H1 (cell line): ENCODE data around the gene THOC5. TPM values are rescaled to one million over a fixed set of nuclear protein-coding genes. Genes with fewer than 3 reads are reported as not detected.

Experiments
- CTCF ChIA-PET: fragments of 300-600 bp; sonication (Branson Sonifier 250); formaldehyde crosslinking; loops from one replicate; lab custom pipeline; 2021; ENCODE audit not compliant: partially characterized antibody; lab: Charles Lee
- POLR2A ChIA-PET: fragments of 300-600 bp; sonication (Branson Sonifier 250); formaldehyde crosslinking; loops from one replicate; lab custom pipeline; 2021; ENCODE audit warnings: inconsistent platforms; ENCODE audit not compliant: partially characterized antibody; lab: Charles Lee
- DNase-seq, 2 experiments: peaks; one replicate each; pipeline versions ENCODE4 v3.0.0 to v3.0.0-alpha.2; 2010 to 2022; ENCODE audit warnings: low spot score in 2 of 2, low read depth in 1 of 2, mixed read lengths in 1 of 2
- FAIRE-seq: peaks from 2 replicates; lab custom pipeline; 2011; peaks lifted over from hg19 to GRCh38; lab: Jason Lieb, UNC
- H2AFZ ChIP-seq: 2 replicates; pipeline ENCODE4 v1.8.1; 2012; ENCODE audit warnings: low read length, inconsistent platforms
- H2AK5ac ChIP-seq: 2 replicates; pipeline ENCODE4 v1.6.1; 2013; ENCODE audit warnings: low read depth, low read length
- H2BK120ac ChIP-seq: replicated peaks from 2 replicates; pipeline ENCODE3; 2013; ENCODE audit warnings: low read depth, low read length, inconsistent platforms
- H2BK12ac ChIP-seq: 2 replicates; pipeline ENCODE4 v1.6.1; 2013; ENCODE audit warnings: low read depth, low read length
- H2BK15ac ChIP-seq: 2 replicates; pipeline ENCODE4 v1.6.1; 2013; ENCODE audit warnings: low read length
- H2BK20ac ChIP-seq: 2 replicates; pipeline ENCODE4 v1.6.1; 2013; ENCODE audit warnings: low read length
- H2BK5ac ChIP-seq: 2 replicates; pipeline ENCODE4 v1.6.1; 2013; ENCODE audit warnings: low read depth, low read length
- H3K14ac ChIP-seq: 2 replicates; pipeline ENCODE4 v1.6.1; 2013; ENCODE audit warnings: inconsistent platforms; ENCODE audit not compliant: insufficient read length
- H3K18ac ChIP-seq: 2 replicates; pipeline ENCODE4 v1.6.1; 2013; ENCODE audit warnings: low read length; ENCODE audit errors: extremely low read depth
- H3K23ac ChIP-seq: 2 replicates; pipeline ENCODE4 v1.6.1; 2013; ENCODE audit warnings: inconsistent platforms; ENCODE audit not compliant: insufficient read length
- H3K23me2 ChIP-seq: 2 replicates; pipeline ENCODE4 v1.6.1; 2013; ENCODE audit warnings: low read depth, low read length
- H3K27ac ChIP-seq: 2 replicates; pipeline ENCODE4 v1.6.1; 2011; ENCODE audit warnings: low read depth, low read length, inconsistent platforms
- H3K27me3 ChIP-seq, 4 experiments: replicated peaks in 1 of 4; 1 replicate in 1 of 4; 2 replicates in 3 of 4; pipeline versions ENCODE4 v1.6.1 to v1.8.1; 2011 to 2013; ENCODE audit warnings: low read length in 3 of 4, mild to moderate bottlenecking in 3 of 4, inconsistent platforms in 2 of 4, mixed read lengths in 2 of 4, moderate library complexity in 1 of 4; ENCODE audit not compliant: control insufficient read depth in 3 of 4, insufficient read depth in 3 of 4; ENCODE audit errors: extremely low read depth in 1 of 4
- H3K36me3 ChIP-seq, 4 experiments: 2 replicates each; pipeline versions ENCODE4 v1.6.1 to v1.8.1; 2011 to 2013; ENCODE audit warnings: mild to moderate bottlenecking in 4 of 4, low read length in 3 of 4, moderate library complexity in 2 of 4, control low read depth in 1 of 4, inconsistent platforms in 1 of 4; ENCODE audit not compliant: insufficient read depth in 4 of 4, control insufficient read depth in 2 of 4
- H3K4ac ChIP-seq: replicated peaks from 2 replicates; pipeline ENCODE3; 2013; ENCODE audit warnings: low read length, low read depth, mixed read lengths, inconsistent platforms; ENCODE audit not compliant: insufficient read length
- H3K4me1 ChIP-seq, 4 experiments: replicated peaks in 1 of 4; 1 replicate in 1 of 4; 2 replicates in 3 of 4; pipeline versions ENCODE4 v1.6.1 to v1.8.1; 2011 to 2013; ENCODE audit warnings: low read length in 3 of 4, inconsistent platforms in 2 of 4, mixed read lengths in 1 of 4; ENCODE audit not compliant: insufficient read depth in 4 of 4, control insufficient read depth in 3 of 4
- H3K4me2 ChIP-seq, 2 experiments: 2 replicates each; pipeline versions ENCODE4 v1.6.1 to v1.8.1; 2011 to 2013; ENCODE audit warnings: low read depth in 2 of 2, low read length in 2 of 2, control low read depth in 1 of 2, inconsistent platforms in 1 of 2, mild to moderate bottlenecking in 1 of 2; ENCODE audit not compliant: insufficient read depth in 1 of 2
- H3K4me3 ChIP-seq, 4 experiments: fragments of 200-600, 300-600 bp in 1 of 4; sonication (generic), shearing (Covaris generic), sonication (Bioruptor Twin) in 1 of 4; 2 replicates each; pipeline versions ENCODE4 v1.5.1 to v1.8.1; 2011 to 2016; ENCODE audit warnings: low read length in 4 of 4, low read depth in 3 of 4, control low read depth in 2 of 4, inconsistent platforms in 2 of 4, mild to moderate bottlenecking in 2 of 4, mixed read lengths in 1 of 4, moderate library complexity in 1 of 4; ENCODE audit not compliant: insufficient read depth in 2 of 4; ENCODE audit errors: extremely low read depth in 1 of 4
- H3K56ac ChIP-seq: replicated peaks from 2 replicates; pipeline ENCODE3; 2013; ENCODE audit warnings: low read depth, mild to moderate bottlenecking, mixed read lengths, low read length, inconsistent platforms; ENCODE audit not compliant: insufficient read length
- H3K79me1 ChIP-seq: 2 replicates; pipeline ENCODE4 v1.6.1; 2013; ENCODE audit warnings: low read depth, low read length, control low read depth
- H3K79me2 ChIP-seq, 2 experiments: 2 replicates each; pipeline versions ENCODE4 v1.6.1 to v1.8.1; 2012 to 2013; ENCODE audit warnings: low read length in 2 of 2, mild to moderate bottlenecking in 2 of 2, inconsistent platforms in 1 of 2; ENCODE audit not compliant: insufficient read depth in 2 of 2, control insufficient read depth in 1 of 2
- H3K9ac ChIP-seq, 4 experiments: replicated peaks in 1 of 4; 1 replicate in 1 of 4; 2 replicates in 3 of 4; pipeline versions ENCODE4 v1.6.1 to v1.8.1; 2011 to 2013; ENCODE audit warnings: low read depth in 3 of 4, low read length in 3 of 4, control low read depth in 2 of 4, mild to moderate bottlenecking in 2 of 4, moderate library complexity in 2 of 4, inconsistent platforms in 1 of 4; ENCODE audit errors: extremely low read depth in 1 of 4
- H3K9me3 ChIP-seq, 2 experiments: 2 replicates each; pipeline versions ENCODE4 v1.6.1 to v1.8.1; 2012 to 2013; ENCODE audit warnings: mild to moderate bottlenecking in 2 of 2, moderate library complexity in 2 of 2, control low read depth in 1 of 2, inconsistent platforms in 1 of 2, low read depth in 1 of 2, low read length in 1 of 2, mixed read lengths in 1 of 2; ENCODE audit not compliant: insufficient read depth in 2 of 2
- H4K20me1 ChIP-seq, 2 experiments: replicated peaks in 1 of 2; 2 replicates each; pipeline versions ENCODE3 to v1.8.1; 2011 to 2013; ENCODE audit warnings: inconsistent platforms in 2 of 2, low read length in 2 of 2, mild to moderate bottlenecking in 1 of 2; ENCODE audit not compliant: insufficient read depth in 2 of 2, control insufficient read depth in 1 of 2
- H4K5ac ChIP-seq: 2 replicates; pipeline ENCODE4 v1.6.1; 2013; ENCODE audit warnings: low read length, low read depth, mixed read lengths, inconsistent platforms; ENCODE audit not compliant: insufficient read length
- H4K8ac ChIP-seq: 2 replicates; pipeline ENCODE4 v1.8.0; 2013; ENCODE audit warnings: mild to moderate bottlenecking, moderate library complexity, low read length, inconsistent platforms; ENCODE audit not compliant: insufficient read depth; ENCODE audit errors: extremely low read depth
- H4K91ac ChIP-seq: replicated peaks from 2 replicates; pipeline ENCODE3; 2013; ENCODE audit warnings: low read length, mixed read lengths, inconsistent platforms; ENCODE audit not compliant: insufficient read length
- CREB1 ChIP-seq: IDR thresholded peaks from 2 replicates; pipeline ENCODE4 v1.6.1; 2012; ENCODE audit warnings: inconsistent platforms
- RAD21 ChIP-seq, 2 experiments: IDR thresholded peaks in 1 of 2; conservative IDR thresholded peaks in 1 of 2; 2 replicates each; pipeline ENCODE4 v1.6.1; 2011; ENCODE audit warnings: low read depth in 2 of 2, low read length in 2 of 2, improper control_type of control experiment in 1 of 2, inconsistent platforms in 1 of 2, mild to moderate bottlenecking in 1 of 2, moderate library complexity in 1 of 2
- whole genome bisulfite sequencing, 2 experiments: shearing (Covaris generic) in 1 of 2; methylation state at CpG; one replicate each; pipeline versions ENCODE4 v1.1.6 to v1.1.7; 2013 to 2015; ENCODE audit warnings: low lambda C conversion rate in 2 of 2, mixed read lengths in 2 of 2, inconsistent platforms in 1 of 2, low coverage in 1 of 2, missing lambda C conversion rate in 1 of 2; ENCODE audit not compliant: insufficient replicate concordance in 2 of 2, insufficient coverage in 1 of 2, insufficient read length in 1 of 2; ENCODE audit errors: extremely low coverage in 1 of 2, missing lambda C conversion rate in 1 of 2; 5-methylcytosine and 5-hydroxymethylcytosine counted together
- polyA plus RNA-seq, 7 experiments: library from polyadenylated mRNA; depleted of rRNA in 3 of 7; stranded (reverse) in 5 of 7; unstranded in 2 of 7; fragments of >200 nt in 5 of 7; fragments of 200-250 nt in 2 of 7; gene quantifications; 1 replicate in 5 of 7; 2 replicates in 1 of 7; 4 replicates in 1 of 7; pipeline versions ENCODE4 v1.2.1 to v1.2.3, GENCODE V29; 2011 to 2013; ENCODE audit warnings: missing spikeins in 2 of 7, mixed read lengths in 2 of 7
- total RNA-seq: library from RNA; stranded (reverse); fragmentation: NEBNext Ultra II Directional; extraction: Animal tissue kit (Norgen Biotek cat#: 25700); gene quantifications from 2 replicates; pipeline ENCODE4 v1.2.1, GENCODE V29; 2021

The THOC5 gene
- total and polyA plus RNA-seq, 2 of the 8 experiments (the other 6 are each of a cell fraction or from before 2014, with no cell fraction given) = 27.7 to 65.7 TPM

DNA sequence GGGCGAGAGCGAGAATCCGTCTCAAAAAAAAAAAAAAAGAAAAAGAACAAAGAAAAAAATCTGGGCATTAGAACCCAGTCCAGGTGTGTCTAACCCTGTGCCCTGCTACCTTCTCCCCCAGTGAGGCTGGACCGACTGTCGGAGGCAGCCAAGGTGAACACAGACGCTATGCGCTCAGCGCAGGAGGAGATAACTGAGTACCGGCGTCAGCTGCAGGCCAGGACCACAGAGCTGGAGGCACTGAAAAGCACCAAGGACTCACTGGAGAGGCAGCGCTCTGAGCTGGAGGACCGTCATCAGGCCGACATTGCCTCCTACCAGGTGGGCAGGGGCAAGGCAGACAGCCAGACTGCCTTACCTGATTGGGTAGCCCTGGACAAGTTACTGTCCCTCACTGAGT is 70.3 kb downstream of the THOC5 start:
- no peaks in the 10 kb centered on the region for H3K79me2 ChIP-seq
- no peak overlapping the region for H3K18ac ChIP-seq
- no peak overlapping the region for H2BK15ac ChIP-seq
- peaks cover 7 to 21% (median 16%) of the 10 kb centered on the region in 4 experiments for H3K4me1 ChIP-seq
- no peak overlapping the region for H3K27ac ChIP-seq
- H3K4me3 ChIP-seq = no peak overlapping the region
- CTCF ChIA-PET = interaction anchor here (0.8 to 6.2 kb wide), 7 partner anchors 9 to 112 kb away, joined by 3 to 42 read pairs (median 5); no protein-coding TSS in a partner anchor
- H3K23ac ChIP-seq = no peak overlapping the region
- H3K9ac ChIP-seq = no peak overlapping the region
- no peak overlapping the region for H2AK5ac ChIP-seq
- peaks cover 0 to 11% of the 10 kb centered on the region in 2 experiments; a peak in 2 of 4 replicates for H3K9me3 ChIP-seq
- H2BK12ac ChIP-seq = no peak overlapping the region
- no peak overlapping the region for H2BK5ac ChIP-seq
- H3K27me3 ChIP-seq = peaks cover 26 to 45% (median 43%) of the 10 kb centered on the region in 4 experiments
- H3K79me1 ChIP-seq = no peaks in the 10 kb centered on the region
- no peak overlapping the region for H3K14ac ChIP-seq
- no peak overlapping the region for H4K5ac ChIP-seq
- peaks cover 4 to 5% of the 10 kb centered on the region in 2 experiments for H4K20me1 ChIP-seq
- FAIRE-seq (no peak), DNase-seq (no peak)
- POLR2A ChIA-PET = interaction anchor here (1.6 to 3.7 kb wide), 3 partner anchors 11 to 14 kb away, joined by 6 to 36 read pairs (median 11); no protein-coding TSS in a partner anchor
- no peak overlapping the region for H2BK120ac ChIP-seq
- peaks cover 0 to 12% (median 5%) of the 10 kb centered on the region in 4 experiments; a peak in 4 of 8 replicates for H3K36me3 ChIP-seq
- no peak overlapping the region for H3K4me2 ChIP-seq
- peaks cover 19% of the 10 kb centered on the region; the same call in 1 of the 2 replicates for H3K23me2 ChIP-seq
- WGBS, 2 experiments = 79% methylated on average over 12 of the region's 13 CpGs; no CpG with 5 or more reads in 1 of the 2 experiments
- H2AFZ ChIP-seq = no peak overlapping the region
- no peak overlapping the region for H4K91ac ChIP-seq
- peak in 1 of 2 experiments; percentile 16; a peak in 1 of 4 replicates for TF ChIP-seq RAD21 (IDR thresholded peaks at IDR 0.05 in 1 of 2, conservative IDR thresholded peaks at IDR 0.05 in 1 of 2; ENCODE audit: low read depth in 2 of 2, low read length in 2 of 2)
- TF ChIP-seq CREB1 = no peak
- no peak overlapping the region for H2BK20ac ChIP-seq
- H4K8ac ChIP-seq = no peak overlapping the region
- no peak overlapping the region for H3K56ac ChIP-seq
- H3K4ac ChIP-seq = no peak overlapping the region
